ENCODE results near the gene DISP1.

- TF ChIP-seq ZNF274 (IDR thresholded peaks at IDR 0.05; ENCODE audit: low read depth, low read length), result no peak
- no peak for TF ChIP-seq YY1 (IDR thresholded peaks at IDR 0.05; ENCODE audit: insufficient read depth, insufficient read length)
- no peak for TF ChIP-seq SUZ12 (IDR thresholded peaks at IDR 0.05; ENCODE audit: extremely low read depth, insufficient read depth, insufficient read length)
These were observed 16.7 kb upstream of the DISP1 start for GRCh38 chr1:222798116-222798515.
